Neural cell (in vitro differentiated cells): ENCODE measurements around the gene USP3. TPM values are rescaled to one million over a fixed set of nuclear protein-coding genes. Genes with fewer than 3 reads are reported as not detected.
"Not testable (repeated sequence)": the region's sequence is repeated elsewhere in the genome, so short reads cannot be mapped to it uniquely, and the experiment has no call there.

Source experiments
- H2AFZ ChIP-seq: fragments of 200-600, 300-800 bp; sonication (generic), shearing (Covaris generic); 2 replicates; pipeline ENCODE4 v1.6.0; 2014; ENCODE audit warnings: low read depth, mild to moderate bottlenecking, antibody characterized with exemption, low read length, moderate library complexity
- H3F3A ChIP-seq: fragments of 200-600 bp; shearing (Covaris generic); 2 replicates; pipeline ENCODE4 v1.6.1; 2016; ENCODE audit warnings: mild to moderate bottlenecking, moderate library complexity, mixed read lengths, antibody characterized with exemption, low read length; ENCODE audit not compliant: insufficient read depth, poor library complexity, severe bottlenecking
- H3K27ac ChIP-seq: fragments of 200-600, 300-800 bp; sonication (generic), shearing (Covaris generic); 2 replicates; pipeline ENCODE4 v1.5.1; 2014; ENCODE audit warnings: mild to moderate bottlenecking, low read length, moderate library complexity
- H3K27me3 ChIP-seq: fragments of 300-800, 200-600 bp; sonication (generic), shearing (Covaris generic); 2 replicates; pipeline ENCODE4 v1.6.0; 2014; ENCODE audit warnings: mild to moderate bottlenecking, low read depth, low read length, moderate library complexity; ENCODE audit not compliant: insufficient read depth
- H3K36me3 ChIP-seq: fragments of 300-800, 200-600 bp; sonication (generic), shearing (Covaris generic); 2 replicates; pipeline ENCODE4 v1.5.1; 2014; ENCODE audit warnings: mild to moderate bottlenecking, antibody characterized with exemption, low read length, moderate library complexity; ENCODE audit not compliant: insufficient read depth
- H3K4me2 ChIP-seq: fragments of 300-800, 200-600 bp; sonication (generic), shearing (Covaris generic); 2 replicates; pipeline ENCODE4 v1.6.0; 2014; ENCODE audit warnings: mild to moderate bottlenecking, low read length
- H3K4me3 ChIP-seq: fragments of 300-800, 200-600 bp; sonication (generic), shearing (Covaris generic); 2 replicates; pipeline ENCODE4 v1.5.1; 2014; ENCODE audit warnings: mild to moderate bottlenecking, low read length, moderate library complexity
- H3K79me2 ChIP-seq: fragments of 200-600 bp; shearing (Covaris generic); replicated peaks from 2 replicates; pipeline ENCODE4 v1.6.0; 2014; ENCODE audit warnings: mild to moderate bottlenecking, low read length, moderate library complexity; ENCODE audit not compliant: insufficient read depth
- H3K9ac ChIP-seq: fragments of 300-800, 200-600 bp; sonication (generic), shearing (Covaris generic); 2 replicates; pipeline ENCODE4 v1.6.1; 2016; ENCODE audit warnings: mild to moderate bottlenecking, low read length, mixed read lengths
- H3K9me2 ChIP-seq: fragments of 200-600 bp; shearing (Covaris generic); 2 replicates; pipeline ENCODE4 v1.6.1; 2016; ENCODE audit warnings: mild to moderate bottlenecking, low read length, mixed read lengths; ENCODE audit not compliant: insufficient read depth
- H3K9me3 ChIP-seq: fragments of 200-600, 300-800 bp; sonication (generic), shearing (Covaris generic); 2 replicates; pipeline ENCODE4 v1.6.1; 2016; ENCODE audit warnings: mild to moderate bottlenecking, mixed run types, low read length, moderate library complexity, mixed read lengths
- H4K20me1 ChIP-seq: fragments of 200-600 bp; shearing (Covaris generic); 2 replicates; pipeline ENCODE4 v1.6.1; 2016; ENCODE audit warnings: mild to moderate bottlenecking, mixed run types; ENCODE audit not compliant: insufficient read depth
- EP300 ChIP-seq: fragments of 450-650 bp; conservative IDR thresholded peaks from 2 replicates; pipeline ENCODE4 v1.6.1; 2014; ENCODE audit warnings: antibody characterized with exemption, mild to moderate bottlenecking, moderate library complexity; ENCODE audit not compliant: poor library complexity, severe bottlenecking
- EZH2 ChIP-seq: fragments of 200-600, 300-800 bp; shearing (Covaris generic), sonication (generic); IDR thresholded peaks from 2 replicates; pipeline ENCODE4 v1.6.1; 2014; ENCODE audit warnings: antibody characterized with exemption, low read length, borderline replicate concordance, mild to moderate bottlenecking; ENCODE audit not compliant: insufficient read depth, poor library complexity, severe bottlenecking
- MXI1 ChIP-seq: fragments of 450-650 bp; conservative IDR thresholded peaks from 2 replicates; pipeline ENCODE4 v1.6.1; 2014; ENCODE audit warnings: antibody characterized with exemption, mild to moderate bottlenecking; ENCODE audit not compliant: poor library complexity, severe bottlenecking
- POLR2AphosphoS5 ChIP-seq: IDR thresholded peaks from 2 replicates; pipeline ENCODE4 v1.6.1; 2012
- RAD21 ChIP-seq: fragments of 450-650 bp; conservative IDR thresholded peaks from 2 replicates; pipeline ENCODE4 v1.6.1; 2014; ENCODE audit warnings: antibody characterized with exemption, mild to moderate bottlenecking, moderate library complexity
- SMC3 ChIP-seq: fragments of 450-650 bp; conservative IDR thresholded peaks from 2 replicates; pipeline ENCODE4 v1.6.1; 2014; ENCODE audit warnings: antibody characterized with exemption, mild to moderate bottlenecking, moderate library complexity; ENCODE audit not compliant: poor library complexity
- TAF1 ChIP-seq: IDR thresholded peaks from 2 replicates; pipeline ENCODE4 v1.6.1; 2012; ENCODE audit warnings: low read depth
- polyA plus RNA-seq: library from polyadenylated mRNA; depleted of rRNA; stranded (reverse); fragments of >200 nt; gene quantifications from 2 replicates; pipeline ENCODE4 v1.2.3, GENCODE V29; 2014
- TF ChIP-seq, protein P1 (sequence below): IDR thresholded peaks from 2 replicates; pipeline ENCODE4 v1.6.1; 2012; ENCODE audit warnings: borderline replicate concordance
- TF ChIP-seq, protein P2 (sequence below): fragments of 450-650 bp; IDR thresholded peaks from 2 replicates; pipeline ENCODE4 v1.5.1; 2014; ENCODE audit warnings: antibody characterized with exemption, mild to moderate bottlenecking, moderate library complexity; ENCODE audit not compliant: poor library complexity, severe bottlenecking

USP3 gene
- polyA plus RNA-seq, 1 donor from 2014 or later: 68.0 TPM

- H3K4me2 ChIP-seq: no peak overlapping the region
- H3F3A ChIP-seq: no peaks in the 10 kb centered on the region
- no peak overlapping the region for H3K4me3 ChIP-seq
- H3K27me3 ChIP-seq: no peaks in the 10 kb centered on the region
- TF ChIP-seq MXI1: no peak
- TF ChIP-seq, protein P1, sequence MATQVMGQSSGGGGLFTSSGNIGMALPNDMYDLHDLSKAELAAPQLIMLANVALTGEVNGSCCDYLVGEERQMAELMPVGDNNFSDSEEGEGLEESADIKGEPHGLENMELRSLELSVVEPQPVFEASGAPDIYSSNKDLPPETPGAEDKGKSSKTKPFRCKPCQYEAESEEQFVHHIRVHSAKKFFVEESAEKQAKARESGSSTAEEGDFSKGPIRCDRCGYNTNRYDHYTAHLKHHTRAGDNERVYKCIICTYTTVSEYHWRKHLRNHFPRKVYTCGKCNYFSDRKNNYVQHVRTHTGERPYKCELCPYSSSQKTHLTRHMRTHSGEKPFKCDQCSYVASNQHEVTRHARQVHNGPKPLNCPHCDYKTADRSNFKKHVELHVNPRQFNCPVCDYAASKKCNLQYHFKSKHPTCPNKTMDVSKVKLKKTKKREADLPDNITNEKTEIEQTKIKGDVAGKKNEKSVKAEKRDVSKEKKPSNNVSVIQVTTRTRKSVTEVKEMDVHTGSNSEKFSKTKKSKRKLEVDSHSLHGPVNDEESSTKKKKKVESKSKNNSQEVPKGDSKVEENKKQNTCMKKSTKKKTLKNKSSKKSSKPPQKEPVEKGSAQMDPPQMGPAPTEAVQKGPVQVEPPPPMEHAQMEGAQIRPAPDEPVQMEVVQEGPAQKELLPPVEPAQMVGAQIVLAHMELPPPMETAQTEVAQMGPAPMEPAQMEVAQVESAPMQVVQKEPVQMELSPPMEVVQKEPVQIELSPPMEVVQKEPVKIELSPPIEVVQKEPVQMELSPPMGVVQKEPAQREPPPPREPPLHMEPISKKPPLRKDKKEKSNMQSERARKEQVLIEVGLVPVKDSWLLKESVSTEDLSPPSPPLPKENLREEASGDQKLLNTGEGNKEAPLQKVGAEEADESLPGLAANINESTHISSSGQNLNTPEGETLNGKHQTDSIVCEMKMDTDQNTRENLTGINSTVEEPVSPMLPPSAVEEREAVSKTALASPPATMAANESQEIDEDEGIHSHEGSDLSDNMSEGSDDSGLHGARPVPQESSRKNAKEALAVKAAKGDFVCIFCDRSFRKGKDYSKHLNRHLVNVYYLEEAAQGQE: no peak
- no peak for TF ChIP-seq TAF1
- TF ChIP-seq, protein P2, sequence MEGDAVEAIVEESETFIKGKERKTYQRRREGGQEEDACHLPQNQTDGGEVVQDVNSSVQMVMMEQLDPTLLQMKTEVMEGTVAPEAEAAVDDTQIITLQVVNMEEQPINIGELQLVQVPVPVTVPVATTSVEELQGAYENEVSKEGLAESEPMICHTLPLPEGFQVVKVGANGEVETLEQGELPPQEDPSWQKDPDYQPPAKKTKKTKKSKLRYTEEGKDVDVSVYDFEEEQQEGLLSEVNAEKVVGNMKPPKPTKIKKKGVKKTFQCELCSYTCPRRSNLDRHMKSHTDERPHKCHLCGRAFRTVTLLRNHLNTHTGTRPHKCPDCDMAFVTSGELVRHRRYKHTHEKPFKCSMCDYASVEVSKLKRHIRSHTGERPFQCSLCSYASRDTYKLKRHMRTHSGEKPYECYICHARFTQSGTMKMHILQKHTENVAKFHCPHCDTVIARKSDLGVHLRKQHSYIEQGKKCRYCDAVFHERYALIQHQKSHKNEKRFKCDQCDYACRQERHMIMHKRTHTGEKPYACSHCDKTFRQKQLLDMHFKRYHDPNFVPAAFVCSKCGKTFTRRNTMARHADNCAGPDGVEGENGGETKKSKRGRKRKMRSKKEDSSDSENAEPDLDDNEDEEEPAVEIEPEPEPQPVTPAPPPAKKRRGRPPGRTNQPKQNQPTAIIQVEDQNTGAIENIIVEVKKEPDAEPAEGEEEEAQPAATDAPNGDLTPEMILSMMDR: no peak
- TF ChIP-seq SMC3: no peak
- no peak for TF ChIP-seq POLR2AphosphoS5
- no peak overlapping the region for H2AFZ ChIP-seq
- H3K9me2 ChIP-seq: no peaks in the 10 kb centered on the region
- H3K9ac ChIP-seq: no peak overlapping the region
- no peak overlapping the region for H3K27ac ChIP-seq
- H4K20me1 ChIP-seq: no peaks in the 10 kb centered on the region
- no peaks in the 10 kb centered on the region for H3K9me3 ChIP-seq
- peaks cover 92% of the 10 kb centered on the region for H3K79me2 ChIP-seq
- H3K36me3 ChIP-seq: no peaks in the 10 kb centered on the region
These were observed 15.3 kb downstream of the USP3 start for GRCh38 chr15:63519548-63520178.

DNA sequence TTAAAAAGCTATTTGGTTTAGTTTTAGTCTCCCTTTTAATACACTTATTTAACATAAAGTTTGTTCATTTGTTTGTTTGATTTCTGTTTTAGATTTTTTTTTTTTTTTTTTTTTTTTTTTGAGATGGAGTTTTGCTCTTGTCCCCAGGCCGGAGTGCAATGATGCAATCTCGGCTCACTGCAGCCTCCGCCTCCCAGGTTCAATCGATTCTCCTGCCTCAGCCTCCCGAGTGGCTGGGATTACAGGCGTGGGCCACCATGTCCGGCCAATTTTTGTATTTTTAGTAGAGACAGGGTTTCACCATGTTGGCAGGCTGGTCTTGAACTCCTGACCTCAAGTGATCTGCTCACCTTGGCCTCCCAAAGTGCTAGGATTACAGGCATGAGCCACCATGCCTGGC is 16.1 kb downstream of the USP3 start:
- not testable (repeated sequence) for H3K9me3 ChIP-seq

DNA sequence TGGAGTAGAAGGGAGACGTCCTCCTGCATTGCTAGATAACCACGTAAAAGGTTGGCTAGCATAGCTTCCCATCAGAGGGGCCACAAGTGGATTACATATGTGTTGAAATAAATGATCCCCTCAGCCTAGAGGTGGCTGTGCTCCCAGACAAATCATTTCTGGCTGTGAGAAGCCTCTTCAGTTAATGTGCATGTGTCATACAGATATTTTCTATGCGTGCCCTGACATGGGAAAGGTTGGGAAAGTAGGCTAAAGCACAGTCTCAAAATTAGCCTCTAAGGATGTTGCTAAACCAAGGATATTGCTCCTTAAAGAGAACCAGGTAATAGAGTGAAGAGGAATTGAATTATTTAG is 17.8 kb downstream of the USP3 start:
- H4K20me1 ChIP-seq: no peaks in the 10 kb centered on the region
- TF ChIP-seq SMC3 (no peak), POLR2AphosphoS5 (no peak), MXI1 (no peak), EZH2 (no peak), EP300 (no peak), TAF1 (no peak), RAD21 (no peak)
- TF ChIP-seq, protein P1: no peak
- TF ChIP-seq, protein P2: no peak
- no peaks in the 10 kb centered on the region for H3K9me3 ChIP-seq
- no peak overlapping the region for H3K27ac ChIP-seq
- no peak overlapping the region for H3K4me3 ChIP-seq
- H3K79me2 ChIP-seq: peaks cover 91% of the 10 kb centered on the region
- H3K36me3 ChIP-seq: no peaks in the 10 kb centered on the region
- H3K4me2 ChIP-seq: no peak overlapping the region
- H3F3A ChIP-seq: no peaks in the 10 kb centered on the region
- H2AFZ ChIP-seq: no peak overlapping the region
- no peaks in the 10 kb centered on the region for H3K9me2 ChIP-seq
- H3K27me3 ChIP-seq: no peaks in the 10 kb centered on the region
- H3K9ac ChIP-seq: no peak overlapping the region

More for the DNA sequence above, 16.1 kb downstream of the USP3 start:
- not testable (repeated sequence) for H3K27ac ChIP-seq, H3K36me3 ChIP-seq, H3K4me3 ChIP-seq, H3K4me2 ChIP-seq, H2AFZ ChIP-seq, H4K20me1 ChIP-seq, H3F3A ChIP-seq, H3K9ac ChIP-seq, H3K27me3 ChIP-seq, H3K9me2 ChIP-seq
- H3K79me2 ChIP-seq: peaks cover 92% of the 10 kb centered on the region
